Hepatocyte (in vitro differentiated cells): ENCODE results near the gene TRPM3.

ENCODE experiments used
- EZH2 ChIP-seq: fragments of 200-600 bp; sonication (generic); IDR thresholded peaks from 2 replicates; pipeline ENCODE4 v1.6.1; 2016; ENCODE audit warnings: antibody characterized with exemption, mild to moderate bottlenecking, borderline replicate concordance
- EZH2phosphoT487 ChIP-seq: fragments of 200-600 bp; sonication (generic); IDR thresholded peaks from one replicate; pipeline ENCODE4 v1.6.1; 2018; ENCODE audit warnings: antibody characterized with exemption, mild to moderate bottlenecking, low read depth, moderate library complexity; ENCODE audit not compliant: unreplicated experiment, severe bottlenecking
- TF ChIP-seq, protein P1 (sequence below): fragments of 200-600 bp; sonication (generic); IDR thresholded peaks from 2 replicates; pipeline ENCODE4 v1.5.1; 2016; ENCODE audit warnings: antibody characterized with exemption, mild to moderate bottlenecking; ENCODE audit not compliant: poor library complexity

- TF ChIP-seq, protein P1, sequence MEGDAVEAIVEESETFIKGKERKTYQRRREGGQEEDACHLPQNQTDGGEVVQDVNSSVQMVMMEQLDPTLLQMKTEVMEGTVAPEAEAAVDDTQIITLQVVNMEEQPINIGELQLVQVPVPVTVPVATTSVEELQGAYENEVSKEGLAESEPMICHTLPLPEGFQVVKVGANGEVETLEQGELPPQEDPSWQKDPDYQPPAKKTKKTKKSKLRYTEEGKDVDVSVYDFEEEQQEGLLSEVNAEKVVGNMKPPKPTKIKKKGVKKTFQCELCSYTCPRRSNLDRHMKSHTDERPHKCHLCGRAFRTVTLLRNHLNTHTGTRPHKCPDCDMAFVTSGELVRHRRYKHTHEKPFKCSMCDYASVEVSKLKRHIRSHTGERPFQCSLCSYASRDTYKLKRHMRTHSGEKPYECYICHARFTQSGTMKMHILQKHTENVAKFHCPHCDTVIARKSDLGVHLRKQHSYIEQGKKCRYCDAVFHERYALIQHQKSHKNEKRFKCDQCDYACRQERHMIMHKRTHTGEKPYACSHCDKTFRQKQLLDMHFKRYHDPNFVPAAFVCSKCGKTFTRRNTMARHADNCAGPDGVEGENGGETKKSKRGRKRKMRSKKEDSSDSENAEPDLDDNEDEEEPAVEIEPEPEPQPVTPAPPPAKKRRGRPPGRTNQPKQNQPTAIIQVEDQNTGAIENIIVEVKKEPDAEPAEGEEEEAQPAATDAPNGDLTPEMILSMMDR: no peak
- no peak for TF ChIP-seq EZH2phosphoT487
- TF ChIP-seq EZH2: no peak
These were observed 539.5 kb downstream of the TRPM3 start for GRCh38 chr9:70581955-70582350.
